Pancreas (tissue), 10 donors: ENCODE measurements around the gene ARSD. TPM values are rescaled to one million over a fixed set of nuclear protein-coding genes. Genes with fewer than 3 reads are reported as not detected.
A peak's percentile ranks its signal among the peaks of the same experiment; 100 is the strongest.
"Not testable (repeated sequence)": the region's sequence is repeated elsewhere in the genome, so short reads cannot be mapped to it uniquely, and the experiment has no call there.

Source experiments
- ATAC-seq, 4 donors: fragments of 200-7000 bp; cut with Tn5 transposase; one replicate each; pipeline versions ENCODE4 v1.8.0 to v1.9.1; 2020; ENCODE audit warnings: mild to moderate bottlenecking in 4 of 4, moderate library complexity in 4 of 4
- DNase-seq, 6 donors: peaks; one replicate each; pipeline ENCODE4 v3.0.0-alpha.2; 2020
- FAIRE-seq: peaks from 2 replicates; lab custom pipeline; 2012; peaks lifted over from hg19 to GRCh38; lab: Jason Lieb, UNC
- H3K27ac ChIP-seq, 4 donors: fragments of 200-600 bp; sonication (generic); 1 replicate in 3 of 4; 2 replicates in 1 of 4; pipeline versions ENCODE4 v1.5.0 to v1.8.0; 2020
- H3K27me3 ChIP-seq, 4 donors: fragments of 200-600 bp; one replicate each; pipeline ENCODE4 v1.8.0; 2021
- H3K36me3 ChIP-seq, 3 donors: fragments of 200-600 bp; sonication (generic) in 1 of 3; one replicate each; pipeline versions ENCODE4 v1.5.0 to v1.8.0; 2020 to 2021
- H3K4me1 ChIP-seq, 3 donors: fragments of 200-600 bp; one replicate each; pipeline ENCODE4 v1.8.0; 2021
- H3K4me3 ChIP-seq, 4 donors: fragments of 200-600 bp; sonication (generic) in 2 of 4; one replicate each; pipeline versions ENCODE4 v1.5.0 to v1.8.0; 2020 to 2021
- H3K9me3 ChIP-seq, 4 donors: fragments of 200-600 bp; one replicate each; pipeline ENCODE4 v1.8.0; 2021
- WGBS, 2 donors: extraction: QIAGEN DNeasy Blood & Tissue Kit; methylation state at CpG; one replicate each; pipeline ENCODE4 v1.1.7; 2013; 5-methylcytosine and 5-hydroxymethylcytosine counted together
- intact Hi-C, 3 donors: fragments of 100-400 bp; cut with DNase I; formaldehyde crosslinking; loops; one replicate each; pipeline versions ENCODE4 v1.11.1 to v1.14.2; 2022
- polyA plus RNA-seq, 2 donors: library from polyadenylated mRNA; stranded (reverse); fragments of 200-250 nt; gene quantifications; one replicate each; pipeline ENCODE4 v1.2.3, GENCODE V29; 2013
- total RNA-seq, 6 donors: library from RNA; stranded (reverse); fragmentation: NEBNext Ultra II Directional in 4 of 6; extraction: Animal tissue kit (Norgen Biotek cat#: 25700) in 4 of 6; gene quantifications; one replicate each; pipeline versions ENCODE4 v1.2.1 to v1.2.4, GENCODE V29; 2021 to 2023
- TF ChIP-seq, protein P1 (sequence below), 4 donors: fragments of 200-600 bp; sonication (generic) in 3 of 4; IDR thresholded peaks; one replicate each; pipeline versions ENCODE4 v1.5.0 to v1.8.0; 2021; ENCODE audit warnings: antibody characterized with exemption in 4 of 4
- donor health status: healthy with polysubstance abuse.
- donor health status: DM: no; HTN: no; CAD: no; lungs with moderate emphysema.
- donor health status: DM: no; HTN: no; CAD: no.
- donor health status: control.
- donor health status: control.
- donor health status: Bipolar disorder and iron deficiency.
- donor health status: DM: yes; HTN: yes; CAD: no.
- donor health status: DM: no; HTN: no; CAD: no.
- donor health status: DM: no; HTN: no; CAD: no.
- donor health status: DM: yes; HTN: yes; CAD: no.

ARSD gene
- total and polyA plus RNA-seq, 8 donors, result 17.8 to 67.0 (median 51.4) TPM

DNA sequence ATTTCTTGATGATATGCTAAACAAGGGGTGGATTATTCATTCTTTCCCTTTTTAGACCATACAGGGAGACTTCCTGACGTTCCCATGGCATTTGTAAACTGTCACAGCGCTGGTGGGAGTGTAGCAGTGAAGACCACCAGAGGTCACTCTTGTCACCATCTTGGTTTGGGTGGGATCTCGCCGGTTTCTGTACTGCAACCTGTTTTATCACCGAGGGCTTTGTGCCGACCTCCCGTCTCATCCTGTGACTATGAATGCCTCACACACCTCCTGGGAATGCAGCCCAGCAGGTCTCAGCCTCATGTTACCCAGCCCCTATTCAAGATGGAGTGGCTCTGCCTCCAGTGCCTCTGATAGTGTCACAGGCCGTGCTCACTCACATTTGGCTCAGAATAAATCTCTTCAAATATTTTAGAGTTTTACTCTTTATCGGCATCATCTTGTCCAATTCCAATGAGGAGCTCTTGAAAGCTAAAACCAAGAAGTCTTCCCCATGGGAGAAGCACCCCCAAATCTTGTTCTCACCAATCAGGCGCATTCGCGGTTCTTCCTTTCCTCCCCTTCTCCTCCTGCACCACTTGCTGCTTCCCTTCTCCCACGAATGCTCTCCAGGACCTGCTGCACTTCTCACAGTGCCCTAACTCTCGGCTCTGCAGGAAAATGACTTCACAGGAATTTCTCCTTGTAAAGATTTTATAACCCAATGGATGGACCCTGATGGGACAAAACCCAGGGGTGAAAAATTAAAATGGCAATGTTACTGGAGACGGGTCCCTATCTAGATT is 39.2 kb downstream of the ARSD start:
- H3K36me3 ChIP-seq, FAIRE-seq, H3K9me3 ChIP-seq, intact Hi-C loops, H3K27me3 ChIP-seq: not testable (repeated sequence)
- 22 to 33% methylated on average over 15 of the region's 15 CpGs for WGBS, 2 donors
- peaks cover 13 to 20% (median 14%) of the 10 kb centered on the region in 3 donors for H3K4me1 ChIP-seq
- peak overlapping the region in 3 of 4 donors; percentile 52 to 71 (median 68) for H3K27ac ChIP-seq
- ATAC-seq (peak; percentile 65 to 84 (median 78)), DNase-seq (peak in 3 of 6 donors; percentile 14 to 44 (median 27))
- TF ChIP-seq, protein P1, sequence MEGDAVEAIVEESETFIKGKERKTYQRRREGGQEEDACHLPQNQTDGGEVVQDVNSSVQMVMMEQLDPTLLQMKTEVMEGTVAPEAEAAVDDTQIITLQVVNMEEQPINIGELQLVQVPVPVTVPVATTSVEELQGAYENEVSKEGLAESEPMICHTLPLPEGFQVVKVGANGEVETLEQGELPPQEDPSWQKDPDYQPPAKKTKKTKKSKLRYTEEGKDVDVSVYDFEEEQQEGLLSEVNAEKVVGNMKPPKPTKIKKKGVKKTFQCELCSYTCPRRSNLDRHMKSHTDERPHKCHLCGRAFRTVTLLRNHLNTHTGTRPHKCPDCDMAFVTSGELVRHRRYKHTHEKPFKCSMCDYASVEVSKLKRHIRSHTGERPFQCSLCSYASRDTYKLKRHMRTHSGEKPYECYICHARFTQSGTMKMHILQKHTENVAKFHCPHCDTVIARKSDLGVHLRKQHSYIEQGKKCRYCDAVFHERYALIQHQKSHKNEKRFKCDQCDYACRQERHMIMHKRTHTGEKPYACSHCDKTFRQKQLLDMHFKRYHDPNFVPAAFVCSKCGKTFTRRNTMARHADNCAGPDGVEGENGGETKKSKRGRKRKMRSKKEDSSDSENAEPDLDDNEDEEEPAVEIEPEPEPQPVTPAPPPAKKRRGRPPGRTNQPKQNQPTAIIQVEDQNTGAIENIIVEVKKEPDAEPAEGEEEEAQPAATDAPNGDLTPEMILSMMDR (IDR thresholded peaks at IDR 0.05), result peak in 2 of 4 donors; percentile 10 to 16
- H3K4me3 ChIP-seq, result peak overlapping the region in 3 of 4 donors; percentile 10 to 51 (median 40)

DNA sequence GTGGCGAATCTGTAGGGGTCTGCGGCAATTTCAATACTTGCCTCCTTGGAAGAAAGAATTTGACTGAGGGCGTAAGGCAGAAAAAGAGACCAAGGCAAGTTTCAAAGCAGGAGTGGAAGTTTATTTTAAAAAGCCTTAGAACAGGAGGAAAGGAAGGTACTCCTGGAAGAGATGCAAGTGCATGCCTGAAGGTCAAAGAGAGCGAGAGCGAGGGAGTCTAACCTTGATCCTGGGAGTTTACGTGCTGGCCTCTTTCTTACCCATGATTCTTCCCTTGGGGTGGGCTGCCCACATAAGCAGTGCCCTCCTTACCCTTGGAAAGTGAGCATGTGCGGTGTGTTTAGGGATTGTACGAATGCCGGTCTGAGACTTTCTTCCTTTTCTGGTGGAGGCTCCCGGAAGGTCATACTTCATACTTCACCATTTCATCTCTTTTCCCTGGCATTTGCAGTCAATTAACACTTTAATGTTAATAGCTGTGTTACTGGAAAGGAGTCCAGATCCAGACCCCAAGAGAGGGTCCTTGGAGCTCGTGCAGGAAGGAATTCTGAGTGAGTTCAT is 40.0 kb downstream of the ARSD start:
- ATAC-seq (peak; percentile 28 to 60 (median 44)), FAIRE-seq (no peak), DNase-seq (no peak)
- TF ChIP-seq, protein P1 (IDR thresholded peaks at IDR 0.05), result no peak
- WGBS, 2 donors, result 21 to 25% methylated on average over 11 of the region's 11 CpGs
- peak overlapping the region in 3 of 4 donors; percentile 52 to 71 (median 68) for H3K27ac ChIP-seq
- intact Hi-C loops, result no loop called here
- no peaks in the 10 kb centered on the region for H3K27me3 ChIP-seq
- no peaks in the 10 kb centered on the region for H3K9me3 ChIP-seq
- H3K4me1 ChIP-seq, result peaks cover 8 to 13% (median 8%) of the 10 kb centered on the region in 3 donors
- no peaks in the 10 kb centered on the region for H3K36me3 ChIP-seq
- peak overlapping the region in 3 of 4 donors; percentile 10 to 51 (median 40) for H3K4me3 ChIP-seq

DNA sequence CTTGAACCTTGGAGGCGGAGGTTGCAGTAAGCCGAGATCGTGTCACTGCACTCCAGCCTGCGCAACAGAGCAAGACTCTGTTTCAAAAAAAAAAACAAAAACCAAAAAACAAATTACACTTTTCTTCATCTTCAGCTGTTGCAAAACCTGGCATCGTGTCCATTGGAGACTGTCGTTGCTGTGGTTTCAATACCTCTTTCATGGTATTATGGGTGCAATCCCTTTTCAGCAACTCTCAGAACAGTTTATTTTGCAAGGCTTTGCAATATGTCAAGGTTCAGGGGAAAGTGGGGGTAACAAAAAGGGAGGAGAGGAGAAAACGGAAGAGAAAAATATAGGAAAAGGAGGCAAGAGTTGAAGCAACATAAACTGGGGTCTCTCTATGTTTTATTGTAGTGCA is 40.8 kb downstream of the ARSD start:
- Histone ChIP-seq H3K9me3 (no peaks in the 10 kb centered on the region), H3K4me3 (no peak overlapping the region), H3K36me3 (no peaks in the 10 kb centered on the region), H3K27me3 (no peaks in the 10 kb centered on the region), H3K27ac (no peak overlapping the region), H3K4me1 (peaks cover 8 to 13% (median 8%) of the 10 kb centered on the region in 3 donors)
- WGBS, 2 donors, result 89 to 91% methylated on average over 7 of the region's 7 CpGs
- no peak for FAIRE-seq
- no peak for ATAC-seq
- no peak for DNase-seq
- intact Hi-C loops, result no loop called here
- TF ChIP-seq, protein P1 (IDR thresholded peaks at IDR 0.05), result no peak

DNA sequence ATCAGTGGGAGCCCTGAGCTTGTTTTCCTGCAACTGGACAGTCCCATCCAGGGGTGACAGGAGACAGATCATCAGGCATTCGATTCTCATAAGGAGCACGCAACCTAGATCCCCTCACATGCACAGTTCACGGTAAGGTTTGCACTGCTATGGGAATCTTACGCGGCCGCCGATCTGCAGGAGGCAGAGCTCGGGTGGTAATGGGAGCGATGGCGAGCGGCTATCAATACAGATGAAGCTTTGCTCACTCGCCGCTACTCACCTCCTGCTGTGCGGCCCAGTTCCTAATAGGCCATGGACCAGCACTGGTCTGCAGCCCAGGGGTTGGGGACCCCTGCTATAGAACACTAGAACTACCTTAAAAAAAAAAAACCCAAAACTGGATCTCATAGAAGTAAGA is 45.4 kb downstream of the ARSD start:
- Histone ChIP-seq H3K4me1 (no peaks in the 10 kb centered on the region), H3K9me3 (no peaks in the 10 kb centered on the region), H3K27me3 (no peaks in the 10 kb centered on the region), H3K27ac (no peak overlapping the region), H3K36me3 (no peaks in the 10 kb centered on the region), H3K4me3 (no peak overlapping the region)
- TF ChIP-seq, protein P1 (IDR thresholded peaks at IDR 0.05), result no peak
- WGBS, 2 donors, result 96% methylated on average over 14 of the region's 14 CpGs
- DNase-seq (no peak), FAIRE-seq (no peak), ATAC-seq (no peak)
- intact Hi-C loops, result no loop called here
